Esophagus squamous epithelium (tissue), 5 donors: ENCODE measurements around the gene KDM7A. TPM values are rescaled to one million over a fixed set of nuclear protein-coding genes. Genes with fewer than 3 reads are reported as not detected.

ENCODE experiments used
- DNase-seq: peaks from one replicate; lab custom pipeline; 2025; lab: John Stamatoyannopoulos, UW
- H3K27ac ChIP-seq, 4 donors: fragments of 200-600 bp; sonication (generic); one replicate each; pipeline ENCODE4 v1.5.1; 2016 to 2019; ENCODE audit warnings: mild to moderate bottlenecking in 1 of 4
- H3K27me3 ChIP-seq, 4 donors: fragments of 200-600 bp; sonication (generic); 1 replicate in 3 of 4; 2 replicates in 1 of 4; pipeline versions ENCODE4 v1.5.1 to v1.6.0; 2017 to 2021; ENCODE audit warnings: antibody characterized with exemption in 1 of 4
- H3K36me3 ChIP-seq, 3 donors: fragments of 200-600 bp; sonication (generic); one replicate each; pipeline ENCODE4 v1.5.1; 2016 to 2019
- H3K4me1 ChIP-seq, 3 donors: fragments of 200-600 bp; sonication (generic); one replicate each; pipeline ENCODE4 v1.5.1; 2017 to 2019
- H3K4me3 ChIP-seq, 4 donors: fragments of 200-600 bp; sonication (generic); 1 replicate in 3 of 4; 2 replicates in 1 of 4; pipeline ENCODE4 v1.5.1; 2016 to 2019; ENCODE audit warnings: mild to moderate bottlenecking in 2 of 4, moderate library complexity in 1 of 4
- H3K9me3 ChIP-seq, 3 donors: fragments of 200-600 bp; sonication (generic); one replicate each; pipeline ENCODE4 v1.5.1; 2016 to 2019
- POLR2A ChIP-seq, 4 donors: fragments of 450-650 bp; IDR thresholded peaks; one replicate each; pipeline ENCODE4 v1.6.1; 2017; ENCODE audit warnings: antibody characterized with exemption in 4 of 4, mild to moderate bottlenecking in 4 of 4, moderate library complexity in 3 of 4
- WGBS, 2 donors: methylation state at CpG; one replicate each; pipeline ENCODE4 v1.1.5; 2018; 5-methylcytosine and 5-hydroxymethylcytosine counted together
- intact Hi-C: fragments of 100-400 bp; cut with DNase I; formaldehyde crosslinking; loops from one replicate; pipeline ENCODE4 v1.15.0; 2022
- total RNA-seq, 4 donors: library from RNA; depleted of rRNA; stranded (reverse); fragments of >200 nt; gene quantifications; one replicate each; pipeline ENCODE4 v1.1.0, GENCODE V29; 2016
- TF ChIP-seq, protein P1 (sequence below), 6 experiments: fragments of 450-650 bp in 4 of 6; fragments of 200-600 bp in 2 of 6; sonication (generic) in 2 of 6; IDR thresholded peaks; one replicate each; pipeline ENCODE4 v1.5.1; 2016 to 2019; ENCODE audit warnings: antibody characterized with exemption in 6 of 6, mild to moderate bottlenecking in 4 of 6, moderate library complexity in 4 of 6
- donor health status: DM: yes; HTN: yes; CAD: no.

The KDM7A gene
- total RNA-seq, 4 donors from 2014 or later: 11.5 to 28.3 (median 19.9) TPM

- H3K4me1 ChIP-seq: peaks cover 0 to 11% (median 6%) of the 10 kb centered on the region in 3 donors
- 89 to 96% methylated on average over 7 of the region's 7 CpGs for WGBS, 2 donors
- no peak overlapping the region for H3K4me3 ChIP-seq
- H3K27ac ChIP-seq: no peak overlapping the region
- TF ChIP-seq, protein P1, sequence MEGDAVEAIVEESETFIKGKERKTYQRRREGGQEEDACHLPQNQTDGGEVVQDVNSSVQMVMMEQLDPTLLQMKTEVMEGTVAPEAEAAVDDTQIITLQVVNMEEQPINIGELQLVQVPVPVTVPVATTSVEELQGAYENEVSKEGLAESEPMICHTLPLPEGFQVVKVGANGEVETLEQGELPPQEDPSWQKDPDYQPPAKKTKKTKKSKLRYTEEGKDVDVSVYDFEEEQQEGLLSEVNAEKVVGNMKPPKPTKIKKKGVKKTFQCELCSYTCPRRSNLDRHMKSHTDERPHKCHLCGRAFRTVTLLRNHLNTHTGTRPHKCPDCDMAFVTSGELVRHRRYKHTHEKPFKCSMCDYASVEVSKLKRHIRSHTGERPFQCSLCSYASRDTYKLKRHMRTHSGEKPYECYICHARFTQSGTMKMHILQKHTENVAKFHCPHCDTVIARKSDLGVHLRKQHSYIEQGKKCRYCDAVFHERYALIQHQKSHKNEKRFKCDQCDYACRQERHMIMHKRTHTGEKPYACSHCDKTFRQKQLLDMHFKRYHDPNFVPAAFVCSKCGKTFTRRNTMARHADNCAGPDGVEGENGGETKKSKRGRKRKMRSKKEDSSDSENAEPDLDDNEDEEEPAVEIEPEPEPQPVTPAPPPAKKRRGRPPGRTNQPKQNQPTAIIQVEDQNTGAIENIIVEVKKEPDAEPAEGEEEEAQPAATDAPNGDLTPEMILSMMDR (IDR thresholded peaks at IDR 0.05): no peak
- no peak for TF ChIP-seq POLR2A (IDR thresholded peaks at IDR 0.05)
- intact Hi-C loops: no loop called here
- no peaks in the 10 kb centered on the region for H3K9me3 ChIP-seq
- no peaks in the 10 kb centered on the region for H3K36me3 ChIP-seq
- DNase-seq: no peak
- H3K27me3 ChIP-seq: no peaks in the 10 kb centered on the region
Measured at GRCh38 chr7:140153666-140154161, 23.1 kb downstream of the KDM7A start.

GRCh38 chr7:140146574-140146973 lies 30.2 kb downstream of the KDM7A start:
- intact Hi-C loops: no loop called here
- 64 to 69% methylated on average over 4 of the region's 4 CpGs for WGBS, 2 donors
- H3K36me3 ChIP-seq: peaks cover 0 to 10% (median 0%) of the 10 kb centered on the region in 3 donors

GRCh38 chr7:140145709-140146108 lies 31.1 kb downstream of the KDM7A start:
- Histone ChIP-seq H3K27me3 (no peaks in the 10 kb centered on the region), H3K4me3 (no peak overlapping the region), H3K4me1 (peaks cover 0 to 11% (median 0%) of the 10 kb centered on the region in 3 donors), H3K27ac (no peak overlapping the region), H3K36me3 (peaks cover 0 to 10% (median 0%) of the 10 kb centered on the region in 3 donors), H3K9me3 (no peaks in the 10 kb centered on the region)
- no peak for DNase-seq
- intact Hi-C loops: no loop called here
- TF ChIP-seq POLR2A (IDR thresholded peaks at IDR 0.05): no peak
- TF ChIP-seq, protein P1 (IDR thresholded peaks at IDR 0.05): no peak

More at GRCh38 chr7:140146574-140146973, 30.2 kb downstream of the KDM7A start:
- Histone ChIP-seq H3K27ac (no peak overlapping the region), H3K4me3 (no peak overlapping the region), H3K4me1 (peaks cover 0 to 11% (median 0%) of the 10 kb centered on the region in 3 donors), H3K27me3 (no peaks in the 10 kb centered on the region), H3K9me3 (no peaks in the 10 kb centered on the region)
- no peak for DNase-seq
- TF ChIP-seq, protein P1 (IDR thresholded peaks at IDR 0.05): no peak
- TF ChIP-seq POLR2A (IDR thresholded peaks at IDR 0.05): no peak

DNA sequence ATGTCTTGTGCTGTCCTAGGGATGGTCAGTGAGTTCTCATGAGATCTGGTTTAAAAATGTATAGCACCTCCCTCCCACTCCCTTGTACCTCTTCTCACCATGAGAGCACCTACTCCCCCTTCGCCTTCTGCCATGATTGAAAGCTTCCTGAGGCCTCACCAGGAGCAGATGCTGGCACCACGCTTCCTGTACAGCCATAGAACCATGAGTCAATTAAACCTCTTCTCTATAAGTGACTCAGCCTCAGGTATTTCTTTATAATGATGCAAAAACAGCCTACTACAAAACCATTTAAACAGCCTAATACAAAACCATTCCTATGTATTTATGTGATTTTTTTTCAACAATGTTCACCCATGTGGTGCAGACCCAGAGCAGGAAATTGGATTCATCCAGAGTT lies 32.0 kb downstream of the KDM7A start:
- H3K36me3 ChIP-seq: peaks cover 0 to 10% (median 0%) of the 10 kb centered on the region in 3 donors
- no peak for DNase-seq
- H3K4me3 ChIP-seq: no peak overlapping the region
- H3K4me1 ChIP-seq: peaks cover 0 to 11% (median 0%) of the 10 kb centered on the region in 3 donors
- H3K27me3 ChIP-seq: no peaks in the 10 kb centered on the region
- no peak overlapping the region for H3K27ac ChIP-seq
- intact Hi-C loops: no loop called here
- 95 to 100% methylated on average over 2 of the region's 2 CpGs for WGBS, 2 donors
- H3K9me3 ChIP-seq: no peaks in the 10 kb centered on the region
- no peak for TF ChIP-seq POLR2A (IDR thresholded peaks at IDR 0.05)
- TF ChIP-seq, protein P1 (IDR thresholded peaks at IDR 0.05): no peak

GRCh38 chr7:140143997-140144396 lies 32.8 kb downstream of the KDM7A start:
- WGBS, 2 donors: 79 to 81% methylated on average over 3 of the region's 3 CpGs
- DNase-seq: no peak
- peaks cover 0 to 11% (median 0%) of the 10 kb centered on the region in 3 donors for H3K4me1 ChIP-seq
- intact Hi-C loops: no loop called here
- H3K4me3 ChIP-seq: no peak overlapping the region
- H3K27me3 ChIP-seq: no peaks in the 10 kb centered on the region
- no peak for TF ChIP-seq POLR2A (IDR thresholded peaks at IDR 0.05)
- TF ChIP-seq, protein P1 (IDR thresholded peaks at IDR 0.05): no peak
- no peak overlapping the region for H3K27ac ChIP-seq
- H3K9me3 ChIP-seq: no peaks in the 10 kb centered on the region
- peaks cover 0 to 10% (median 0%) of the 10 kb centered on the region in 3 donors for H3K36me3 ChIP-seq
